Loucy (cell line): ENCODE measurements around the gene NLRC4.

Source experiments
- H2AFZ ChIP-seq: fragments of 200-600 bp; sonication (generic); 2 replicates; pipeline ENCODE4 v1.6.0; 2016; ENCODE audit warnings: antibody characterized with exemption, mild to moderate bottlenecking, low read length, moderate library complexity
- H3F3A ChIP-seq: fragments of 200-600 bp; 2 replicates; pipeline ENCODE4 v1.6.0; 2016; ENCODE audit warnings: antibody characterized with exemption, low read depth, mild to moderate bottlenecking
- H3K27me3 ChIP-seq: fragments of 200-600 bp; sonication (generic); 2 replicates; pipeline ENCODE4 v1.6.1; 2014; ENCODE audit warnings: low read length, mild to moderate bottlenecking; ENCODE audit not compliant: insufficient read depth, poor library complexity, severe bottlenecking
- H3K36me3 ChIP-seq: fragments of 200-600 bp; sonication (generic); 2 replicates; pipeline ENCODE4 v1.6.1; 2016; ENCODE audit warnings: low read length; ENCODE audit not compliant: insufficient read depth
- H3K4me1 ChIP-seq: fragments of 200-600 bp; sonication (generic); 2 replicates; pipeline ENCODE4 v1.5.1; 2014; ENCODE audit warnings: low read length, mild to moderate bottlenecking; ENCODE audit not compliant: insufficient read depth, poor library complexity, severe bottlenecking
- H3K4me2 ChIP-seq: fragments of 200-600 bp; sonication (generic); 2 replicates; pipeline ENCODE4 v1.6.0; 2014; ENCODE audit warnings: antibody characterized with exemption, low read length, low read depth, mild to moderate bottlenecking; ENCODE audit not compliant: poor library complexity, severe bottlenecking
- H3K4me3 ChIP-seq: fragments of 200-600 bp; sonication (generic); 2 replicates; pipeline ENCODE4 v1.5.1; 2014; ENCODE audit warnings: low read length, mild to moderate bottlenecking, mixed read lengths; ENCODE audit not compliant: poor library complexity, severe bottlenecking
- H3K79me2 ChIP-seq: fragments of 200-600 bp; sonication (generic); 2 replicates; pipeline ENCODE4 v1.6.1; 2014; ENCODE audit warnings: low read length; ENCODE audit not compliant: insufficient read depth
- H3K9ac ChIP-seq: fragments of 200-600 bp; sonication (generic); 2 replicates; pipeline ENCODE4 v1.6.0; 2014; ENCODE audit warnings: mild to moderate bottlenecking, low read depth, low read length, moderate library complexity; ENCODE audit not compliant: poor library complexity, severe bottlenecking
- H3K9me2 ChIP-seq: fragments of 200-600 bp; sonication (generic); replicated peaks from 2 replicates; pipeline ENCODE4 v1.6.1; 2016; ENCODE audit warnings: low read depth, low read length, mixed read lengths
- H3K9me3 ChIP-seq: fragments of 200-600 bp; sonication (generic); 2 replicates; pipeline ENCODE4 v1.6.1; 2014; ENCODE audit warnings: mild to moderate bottlenecking, antibody characterized with exemption, low read length, low read depth; ENCODE audit not compliant: insufficient read depth
- H4K20me1 ChIP-seq: fragments of 200-600 bp; sonication (generic); 2 replicates; pipeline ENCODE4 v1.6.0; 2014; ENCODE audit warnings: antibody characterized with exemption, low read length, mild to moderate bottlenecking; ENCODE audit not compliant: insufficient read depth, poor library complexity, severe bottlenecking
- CTCF ChIP-seq: fragments of 200-600 bp; sonication (generic); conservative IDR thresholded peaks from 2 replicates; pipeline ENCODE4 v1.5.1; 2014; ENCODE audit warnings: mild to moderate bottlenecking, antibody characterized with exemption, low read length
- EZH2phosphoT487 ChIP-seq: fragments of 200-600 bp; IDR thresholded peaks from 2 replicates; pipeline ENCODE4 v1.6.1; 2018; ENCODE audit warnings: antibody characterized with exemption, mild to moderate bottlenecking, moderate library complexity, borderline replicate concordance

NLRC4 gene

GRCh38 chr2:32291746-32292145, 27.1 kb upstream of the NLRC4 start:
- no peak overlapping the region for H3K4me2 ChIP-seq
- H3K9ac ChIP-seq = no peak overlapping the region
- H3K4me3 ChIP-seq = no peak overlapping the region
- H3K9me2 ChIP-seq = no peaks in the 10 kb centered on the region
- H3K9me3 ChIP-seq = no peaks in the 10 kb centered on the region
- H3F3A ChIP-seq = no peaks in the 10 kb centered on the region
- no peak for TF ChIP-seq CTCF
- TF ChIP-seq EZH2phosphoT487 = no peak
- H2AFZ ChIP-seq = no peak overlapping the region
- peaks cover 4% of the 10 kb centered on the region for H3K4me1 ChIP-seq
- H3K27me3 ChIP-seq = no peaks in the 10 kb centered on the region
- peaks cover 8% of the 10 kb centered on the region; the same call in 1 of the 2 replicates for H3K36me3 ChIP-seq
- H4K20me1 ChIP-seq = peaks cover 18% of the 10 kb centered on the region
- H3K79me2 ChIP-seq = peaks cover 17% of the 10 kb centered on the region

- H3K9me3 ChIP-seq = no peaks in the 10 kb centered on the region
- no peak overlapping the region for H3K4me2 ChIP-seq
- no peak overlapping the region for H3K9ac ChIP-seq
- no peaks in the 10 kb centered on the region for H3K27me3 ChIP-seq
- H3K4me1 ChIP-seq = peaks cover 4% of the 10 kb centered on the region
- peaks cover 18% of the 10 kb centered on the region for H4K20me1 ChIP-seq
- H3K79me2 ChIP-seq = peaks cover 25% of the 10 kb centered on the region
- no peaks in the 10 kb centered on the region for H3F3A ChIP-seq
- no peaks in the 10 kb centered on the region for H3K9me2 ChIP-seq
- H3K4me3 ChIP-seq = no peak overlapping the region
- TF ChIP-seq CTCF (no peak), EZH2phosphoT487 (no peak)
- peaks cover 8% of the 10 kb centered on the region; the same call in 1 of the 2 replicates for H3K36me3 ChIP-seq
- no peak overlapping the region for H2AFZ ChIP-seq
These were observed 25.3 kb upstream of the NLRC4 start for GRCh38 chr2:32290000-32290339.

- Histone ChIP-seq H2AFZ (no peak overlapping the region), H3K4me2 (peak overlapping the region; percentile 13), H3K9ac (no peak overlapping the region)
These were observed 24.7 kb upstream of the NLRC4 start for GRCh38 chr2:32289165-32289999.

More at GRCh38 chr2:32289165-32289999, 24.7 kb upstream of the NLRC4 start:
- Histone ChIP-seq H3K9me3 (no peaks in the 10 kb centered on the region), H4K20me1 (peaks cover 18% of the 10 kb centered on the region), H3F3A (no peaks in the 10 kb centered on the region), H3K79me2 (peaks cover 25% of the 10 kb centered on the region), H3K4me1 (peaks cover 4% of the 10 kb centered on the region), H3K36me3 (peaks cover 8% of the 10 kb centered on the region; the same call in 1 of the 2 replicates), H3K27me3 (no peaks in the 10 kb centered on the region), H3K4me3 (no peak overlapping the region), H3K9me2 (no peaks in the 10 kb centered on the region)
- TF ChIP-seq EZH2phosphoT487 = no peak
- no peak for TF ChIP-seq CTCF
